Stimulated activated naive CD8-positive, alpha-beta T cell treated with anti-CD3 and anti-CD28 coated beads, Interleukin-15, Interleukin-2, amounts not matched to agents 100 U/mL and 50 U/mL, for 24 hours (primary cell): ENCODE data around the gene RNF34.
A peak's percentile ranks its signal among the peaks of the same experiment; 100 is the strongest.

Source experiments
- ATAC-seq: fragments of 150-1000 bp; cut with Tn5 transposase; one replicate; pipeline ENCODE4 v1.10.0; 2021
- DNase-seq: peaks from one replicate; pipeline ENCODE4 v3.0.0; 2021

Gene RNF34

DNA sequence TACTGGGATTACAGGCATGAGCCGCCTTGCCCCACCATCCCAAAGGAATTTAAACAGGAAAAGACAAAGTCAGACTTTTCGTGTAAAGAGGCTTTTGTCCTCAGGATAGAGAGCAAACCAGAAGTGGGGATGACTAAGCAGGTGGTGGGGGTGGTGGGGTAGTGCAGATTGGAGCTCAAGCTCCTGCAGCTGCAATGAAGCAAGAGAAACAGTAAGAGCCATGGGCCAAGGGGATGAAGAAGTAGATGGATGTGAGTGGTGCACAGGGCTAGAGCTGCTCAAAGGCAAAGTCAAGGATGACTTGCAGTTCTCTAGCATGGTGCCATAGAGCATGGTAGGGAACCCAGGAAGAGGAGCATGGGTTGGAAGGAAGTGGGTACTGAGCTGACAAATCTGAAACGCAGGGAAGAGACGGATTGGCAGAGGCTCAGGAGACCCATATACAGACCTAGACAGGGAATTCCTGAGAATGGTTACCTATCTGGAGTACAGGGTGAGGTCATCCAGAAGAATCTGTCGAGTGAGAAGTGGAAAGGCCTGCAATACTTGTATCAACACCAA is 11.4 kb upstream of the RNF34 start:
- ATAC-seq = no peak
- DNase-seq = no peak

DNA sequence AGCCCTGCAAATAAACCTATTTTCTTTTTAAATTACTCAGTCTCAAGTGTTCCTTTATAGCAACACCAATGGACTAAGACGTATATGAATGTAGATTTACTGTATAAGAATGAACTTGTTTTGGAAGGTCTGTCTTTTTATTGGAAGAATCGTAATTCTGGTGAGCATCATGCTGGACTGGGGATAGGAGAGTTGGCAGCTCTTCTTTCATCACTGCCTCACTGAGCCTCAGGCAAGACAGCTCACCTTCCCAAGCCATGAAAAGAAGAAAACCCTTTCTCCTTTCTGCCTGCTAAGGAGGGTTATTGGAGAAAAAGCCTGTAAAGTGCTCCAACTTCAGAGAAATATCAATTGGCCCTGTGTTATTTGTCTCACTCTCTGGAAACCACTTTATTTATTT is 9.1 kb upstream of the RNF34 start:
- no peak for DNase-seq
- no peak for ATAC-seq

DNA sequence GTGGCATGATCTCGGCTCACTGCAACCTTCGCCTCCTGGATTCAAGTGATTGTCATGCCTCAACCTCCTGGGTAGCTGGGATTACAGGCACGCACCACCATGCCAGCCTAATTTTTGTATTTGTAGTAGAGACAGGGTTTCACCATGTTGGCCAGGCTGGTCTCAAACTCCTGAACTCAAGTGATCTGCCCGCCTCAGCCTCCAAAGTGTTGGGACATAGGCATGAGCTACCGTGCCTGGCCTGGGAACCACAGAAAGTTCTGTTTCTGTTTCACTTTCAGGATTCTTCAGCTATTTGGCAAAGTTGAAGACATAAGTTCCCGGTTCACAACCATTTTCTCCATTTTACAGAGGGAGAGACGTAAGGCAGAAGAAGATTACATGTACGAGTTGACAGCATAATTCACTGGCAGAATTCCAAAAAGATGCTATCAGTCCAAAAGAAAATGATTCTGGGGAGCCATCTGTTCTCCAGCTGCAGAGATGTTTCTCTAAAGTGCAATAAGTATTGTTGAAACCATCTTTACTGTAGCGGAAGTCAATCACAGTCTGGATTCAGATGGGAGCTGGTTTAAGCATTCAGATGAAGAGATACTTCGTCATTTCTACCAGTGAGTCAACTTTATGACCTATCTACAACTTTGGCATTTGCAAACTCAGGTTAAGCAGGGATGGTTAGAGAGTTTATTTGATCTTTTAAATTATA is 8.1 kb upstream of the RNF34 start:
- peak; percentile 21 for DNase-seq
- peak; percentile 66 for ATAC-seq

DNA sequence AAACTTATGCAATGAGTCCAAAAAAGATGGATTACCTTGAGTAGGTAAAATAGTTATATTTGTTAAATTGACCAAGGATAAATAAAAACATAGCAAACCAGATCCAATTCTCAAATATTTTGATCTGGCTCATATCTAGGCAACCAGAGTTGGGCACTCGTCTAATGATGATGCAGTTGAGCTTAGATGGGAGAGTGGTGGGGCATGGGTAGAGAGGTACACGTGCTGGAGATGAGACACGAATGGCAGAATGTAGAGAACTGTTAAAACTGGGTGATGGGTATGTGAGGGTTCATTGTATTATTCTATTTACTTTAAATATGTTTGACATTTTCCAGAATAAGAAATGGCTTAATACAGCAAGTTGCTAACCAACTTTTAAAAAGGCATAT is 7.6 kb upstream of the RNF34 start:
- no peak for DNase-seq
- no peak for ATAC-seq

DNA sequence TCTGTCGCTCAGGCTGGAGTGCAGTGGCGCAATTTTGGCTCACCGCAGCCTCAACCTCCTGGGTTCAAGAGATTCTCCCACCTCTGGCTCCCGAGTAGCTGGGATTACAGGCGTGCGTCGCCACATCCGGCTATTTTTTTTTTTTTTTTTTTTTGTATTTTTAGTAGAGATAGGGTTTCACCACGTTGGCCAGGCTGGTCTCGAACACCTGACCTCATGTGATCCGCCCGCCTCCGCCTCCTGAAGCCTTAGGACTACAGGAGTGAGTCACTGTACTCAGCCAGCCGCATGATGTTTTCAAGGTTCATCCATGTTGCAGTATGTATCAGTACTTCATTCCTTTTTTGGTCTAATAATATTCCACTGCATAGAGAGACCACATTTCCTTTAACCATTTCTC is 2.4 kb upstream of the RNF34 start:
- no peak for ATAC-seq
- no peak for DNase-seq

DNA sequence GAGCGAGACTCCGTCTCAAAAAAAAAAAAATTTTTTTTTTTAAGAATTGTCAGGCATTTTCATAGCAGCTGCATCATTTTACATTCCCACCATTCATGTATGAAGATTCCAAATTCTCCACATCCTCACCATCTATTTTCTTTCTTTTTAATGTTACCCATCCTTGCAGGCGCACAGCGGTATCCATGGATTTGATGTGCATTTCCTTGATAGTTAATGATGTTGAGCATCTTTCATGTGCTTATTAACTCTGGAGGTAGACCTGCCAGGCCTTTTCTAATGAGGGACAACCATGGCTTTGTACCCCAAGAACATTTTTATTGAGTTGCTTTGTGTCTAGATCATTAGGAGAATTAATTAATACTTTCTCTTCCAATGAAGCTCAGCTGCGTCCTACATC is 1.6 kb upstream of the RNF34 start:
- ATAC-seq = no peak

DNA sequence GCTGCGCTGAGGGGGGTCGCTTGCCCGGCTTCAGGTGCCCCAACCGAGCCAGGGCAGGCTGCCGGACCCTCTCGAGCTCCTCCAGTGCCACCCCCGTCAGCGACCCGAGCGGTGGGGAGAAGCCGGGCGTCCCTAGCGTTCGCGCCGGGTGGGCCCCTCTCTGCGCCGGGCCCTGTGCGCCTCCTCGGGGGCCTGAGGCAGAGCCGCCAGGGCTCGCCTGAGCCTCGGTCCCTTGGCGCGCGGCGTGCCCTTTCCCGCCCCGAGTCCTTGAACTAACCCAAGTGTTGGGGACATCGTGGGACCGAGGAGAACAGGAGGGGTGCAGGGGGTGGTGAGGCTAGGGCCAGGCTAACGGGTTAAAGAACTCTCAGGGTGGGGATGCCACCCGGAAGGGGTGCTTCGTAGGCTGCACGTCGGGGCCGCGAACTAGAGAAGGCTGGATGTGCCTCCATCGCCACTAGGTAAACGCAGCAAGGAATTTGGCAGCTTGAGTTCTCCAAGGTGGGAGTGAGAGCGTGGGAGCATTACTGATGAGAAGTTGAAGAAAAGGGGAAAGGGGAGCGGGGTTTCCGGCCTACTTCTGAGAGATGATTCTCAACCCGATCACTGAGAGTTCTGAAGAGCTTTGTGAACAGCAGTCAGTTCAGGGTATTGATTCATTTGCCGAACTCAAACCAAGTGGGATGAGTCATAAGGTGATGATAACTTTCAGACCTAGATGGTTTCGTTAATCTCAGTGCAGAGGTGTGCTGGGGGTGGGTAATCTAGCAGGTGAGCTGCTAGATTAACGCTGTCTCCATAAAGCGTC is 618 bp downstream of the RNF34 start:
- ATAC-seq (peak; percentile 69), DNase-seq (peak; percentile 50)

More for the DNA sequence above, 1.6 kb upstream of the RNF34 start:
- DNase-seq = no peak

DNA sequence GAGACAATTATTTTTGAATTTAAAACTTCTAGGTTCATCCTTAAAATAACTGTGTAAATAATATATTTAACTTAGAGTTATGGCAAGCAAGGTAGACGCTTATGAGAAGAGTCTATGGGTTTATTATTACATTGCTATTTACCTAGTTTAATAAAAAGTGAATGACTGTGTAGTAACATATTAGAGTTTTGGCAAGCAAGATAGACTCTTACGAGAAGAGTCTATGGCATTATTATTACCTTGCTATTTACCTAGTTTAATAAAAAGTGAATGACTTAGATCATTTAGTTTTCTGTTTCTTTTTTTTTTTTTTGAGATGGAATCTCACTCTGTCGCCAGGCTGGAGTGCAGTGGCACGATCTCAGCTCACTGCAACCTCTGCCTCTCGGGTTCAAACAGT is 3.8 kb downstream of the RNF34 start:
- no peak for ATAC-seq
- DNase-seq = no peak

DNA sequence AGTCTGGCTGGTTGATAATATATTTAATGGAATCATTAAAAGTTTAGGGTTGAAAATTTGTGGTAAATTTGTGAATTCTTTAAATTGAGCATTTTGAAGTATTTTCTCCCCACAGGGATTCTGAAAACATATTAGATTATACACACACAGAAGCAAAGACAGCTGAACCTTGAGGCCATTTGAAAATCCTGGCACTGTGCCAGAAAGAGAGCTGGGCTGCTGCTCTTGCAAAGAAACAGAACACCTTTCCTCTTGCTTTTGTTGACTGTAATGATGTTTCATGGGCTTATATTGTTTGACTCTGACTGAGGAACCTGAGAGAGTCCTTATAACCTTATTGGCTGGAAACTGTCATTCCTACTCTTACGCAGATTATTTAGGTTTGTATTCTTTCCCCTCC is 4.8 kb downstream of the RNF34 start:
- no peak for ATAC-seq
- DNase-seq = no peak

DNA sequence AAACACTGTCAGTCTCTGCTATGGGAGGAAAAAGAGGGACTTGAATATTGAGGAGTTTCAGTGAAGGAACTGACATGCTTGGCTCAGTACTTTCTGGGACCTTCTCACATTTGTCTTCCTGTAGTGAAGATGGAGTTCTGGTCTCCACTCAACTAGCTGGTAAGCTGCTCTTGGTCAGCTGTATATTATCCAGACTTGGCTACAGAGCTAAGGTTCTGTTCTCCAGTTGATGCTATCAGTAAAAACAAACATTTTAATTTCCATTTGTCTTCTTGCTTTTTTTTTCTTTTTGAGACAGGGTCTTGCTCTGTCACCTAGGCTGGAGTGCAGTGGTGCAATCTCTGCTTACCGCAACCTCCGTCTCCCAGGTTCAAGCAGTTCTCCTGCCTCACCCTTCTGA is 5.3 kb downstream of the RNF34 start:
- no peak for DNase-seq
- no peak for ATAC-seq

DNA sequence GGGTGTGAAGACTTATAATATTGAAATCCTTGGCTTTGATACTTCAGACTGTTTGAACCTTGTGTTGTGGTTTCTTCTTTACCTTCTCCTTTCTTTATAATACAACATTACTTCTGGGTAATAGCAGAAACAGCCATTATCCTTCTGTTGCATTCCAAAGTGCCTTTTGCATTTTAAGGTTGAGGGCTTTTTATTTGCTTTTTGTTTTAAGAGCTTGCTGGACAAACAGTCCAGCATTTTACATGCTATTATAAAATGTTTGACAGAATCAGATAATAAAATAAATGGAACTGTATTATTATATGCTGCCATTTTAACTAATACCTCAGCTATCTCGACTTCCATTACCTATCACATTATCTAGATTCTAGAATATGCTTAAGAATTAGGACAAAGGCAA is 14.0 kb downstream of the RNF34 start:
- ATAC-seq = no peak

DNA sequence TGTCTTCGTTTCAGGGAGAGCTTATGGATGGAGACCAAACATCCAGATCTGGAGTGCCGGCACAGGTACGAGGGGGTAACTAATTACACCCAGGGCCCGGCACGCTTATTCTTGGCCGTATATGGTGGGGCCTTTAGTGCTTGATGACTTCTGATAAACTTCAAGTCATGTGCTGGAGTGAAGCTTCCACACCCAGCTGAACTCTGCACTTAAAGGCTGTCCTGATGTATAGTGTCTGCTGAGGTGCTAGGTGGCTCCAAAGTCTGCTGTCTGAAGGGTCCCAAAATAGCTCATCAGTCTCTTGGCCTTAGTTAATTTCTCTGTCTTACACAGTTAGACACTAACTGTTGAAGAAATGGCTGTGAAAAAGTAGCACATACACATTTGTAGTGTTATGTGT is 17.9 kb downstream of the RNF34 start:
- DNase-seq = no peak

More for the DNA sequence above, 14.0 kb downstream of the RNF34 start:
- no peak for DNase-seq

DNA sequence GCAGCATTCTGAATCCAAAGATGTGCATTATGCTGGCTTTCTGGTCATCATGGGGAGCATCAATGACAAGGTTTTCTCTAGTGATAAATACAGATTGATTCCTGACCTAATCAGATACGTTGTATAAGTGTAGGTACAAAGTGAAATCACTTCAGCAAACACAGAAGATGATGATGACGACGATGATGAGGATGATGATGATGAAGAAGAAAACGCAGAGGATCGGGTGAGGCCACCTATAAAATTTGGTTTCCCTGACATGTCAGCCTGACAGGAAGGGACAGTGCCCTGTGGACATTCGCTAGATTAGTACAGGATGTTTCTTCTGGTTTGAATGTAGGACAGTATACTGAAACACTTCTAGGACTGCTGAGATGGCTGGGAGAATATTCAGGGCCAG is 20.2 kb downstream of the RNF34 start:
- ATAC-seq = no peak
- no peak for DNase-seq

More for the DNA sequence above, 17.9 kb downstream of the RNF34 start:
- no peak for ATAC-seq

DNA sequence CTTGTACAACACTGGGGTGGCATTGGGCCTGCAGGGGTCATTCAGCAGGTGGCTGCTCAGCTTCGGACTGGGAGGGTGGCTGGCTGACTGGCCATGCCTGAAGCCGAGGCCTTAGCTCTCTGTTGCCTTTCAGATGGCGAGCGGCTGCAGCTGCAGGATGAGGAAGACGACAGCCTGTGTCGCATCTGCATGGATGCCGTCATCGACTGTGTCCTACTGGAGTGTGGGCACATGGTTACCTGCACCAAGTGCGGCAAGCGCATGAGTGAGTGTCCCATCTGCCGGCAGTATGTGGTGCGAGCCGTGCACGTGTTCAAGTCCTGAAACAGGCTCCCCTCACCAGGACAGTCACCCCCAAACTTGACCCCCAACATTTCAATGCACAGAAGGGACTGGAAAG is 23.3 kb downstream of the RNF34 start:
- no peak for DNase-seq
- no peak for ATAC-seq

DNA sequence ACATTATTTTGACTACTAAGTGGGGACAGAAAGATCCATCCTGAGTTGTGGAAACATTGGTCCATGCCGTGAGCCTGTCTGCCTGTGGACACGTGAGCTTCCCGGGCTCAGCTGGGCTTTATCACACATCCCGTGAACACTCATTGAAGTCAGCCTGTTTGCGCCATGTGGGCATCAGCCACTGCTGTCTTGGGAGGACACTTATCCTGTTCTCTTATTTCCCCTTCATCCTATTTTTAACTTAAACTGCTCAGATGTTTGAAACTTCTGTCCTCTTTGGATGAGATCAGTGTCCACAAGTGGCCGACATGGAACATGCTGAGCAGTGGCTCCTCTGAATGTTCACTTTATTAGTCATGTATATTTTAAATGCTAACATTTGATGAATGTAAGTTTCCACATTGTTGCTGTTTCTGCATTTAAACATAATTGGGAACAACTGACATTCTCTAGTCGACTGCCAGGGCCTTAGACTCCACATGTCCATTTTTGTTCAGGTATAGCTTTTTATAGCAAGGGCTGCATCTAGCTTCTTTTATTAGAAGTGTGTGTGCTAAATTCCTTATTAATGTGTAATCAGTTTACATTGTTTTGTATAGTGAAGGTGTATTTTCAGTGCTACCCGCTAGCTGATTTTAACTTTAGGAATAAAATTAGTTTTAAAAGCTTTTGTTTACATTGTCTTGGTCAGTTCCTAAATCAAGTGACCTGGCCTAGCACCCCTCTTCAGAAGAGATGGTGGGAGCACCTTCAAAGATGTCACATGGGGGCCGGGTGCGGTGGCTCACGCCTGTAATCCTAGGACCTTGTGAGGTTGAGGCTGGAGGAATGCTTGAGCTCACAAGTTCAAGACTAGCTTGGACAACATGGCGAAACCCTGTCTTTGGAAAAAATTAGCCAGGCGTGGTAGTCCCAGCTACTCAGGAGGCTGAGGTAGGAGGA is 24.0 kb downstream of the RNF34 start:
- DNase-seq (no peak), ATAC-seq (no peak)

DNA sequence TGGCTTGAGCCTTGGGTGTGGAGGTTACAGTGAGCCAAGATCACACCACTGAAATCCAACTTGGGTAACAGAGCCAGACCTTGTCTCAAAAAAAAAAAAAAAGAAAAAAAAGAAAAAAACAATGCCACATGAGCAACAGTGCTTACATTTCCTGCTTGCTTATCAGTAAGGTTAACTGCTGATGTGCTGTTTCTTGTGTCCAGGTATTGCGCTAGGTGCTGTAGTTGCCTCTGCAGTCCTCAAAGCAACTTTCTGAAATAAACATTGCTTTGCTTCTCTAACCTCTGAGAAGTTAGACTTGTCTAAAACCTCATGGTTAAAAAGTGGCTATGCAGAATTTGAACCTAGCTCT is 24.7 kb downstream of the RNF34 start:
- DNase-seq = no peak
- ATAC-seq = no peak

DNA sequence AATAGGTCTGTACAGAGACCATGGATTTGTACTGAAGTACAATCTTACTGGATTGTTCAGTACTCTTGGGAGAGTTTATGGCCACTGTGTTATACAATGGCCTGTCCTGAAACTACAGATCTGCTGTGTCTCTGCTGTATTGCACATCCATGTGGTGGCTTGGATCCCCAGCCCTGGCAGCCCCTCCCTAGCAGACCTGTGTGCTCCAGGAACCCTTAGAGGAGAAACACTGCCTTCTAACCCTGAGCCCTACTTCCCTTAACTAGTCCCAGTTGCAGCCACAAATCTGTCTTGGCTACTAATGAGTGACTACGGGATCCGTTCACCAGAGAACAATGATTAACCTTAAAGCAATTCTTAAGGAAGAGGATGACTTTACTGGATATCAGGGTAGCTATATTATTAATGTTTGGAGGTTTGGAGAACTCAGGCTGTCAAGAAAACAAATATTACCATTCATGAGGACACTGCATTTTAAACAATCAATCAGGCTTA is 27.7 kb downstream of the RNF34 start:
- no peak for ATAC-seq
- no peak for DNase-seq

DNA sequence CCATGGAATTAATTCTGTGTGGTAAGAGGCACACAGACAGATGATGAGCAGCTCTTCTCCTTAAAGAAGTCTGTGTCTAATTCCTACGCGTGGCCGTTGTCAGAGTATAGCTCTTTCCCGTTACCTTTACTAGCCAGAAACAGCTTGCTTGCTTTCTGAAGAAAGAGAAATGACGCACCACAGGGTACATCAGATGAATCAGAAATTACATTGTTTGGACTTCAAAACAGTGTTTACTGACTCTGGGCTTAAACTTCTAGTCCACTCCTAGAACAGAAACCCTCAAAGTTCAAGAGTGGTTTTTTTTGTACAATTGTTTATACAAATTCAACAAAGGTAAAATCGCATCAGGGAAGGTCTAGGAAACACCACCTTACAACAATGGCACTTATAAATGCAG is 29.0 kb downstream of the RNF34 start:
- ATAC-seq = no peak
- no peak for DNase-seq

DNA sequence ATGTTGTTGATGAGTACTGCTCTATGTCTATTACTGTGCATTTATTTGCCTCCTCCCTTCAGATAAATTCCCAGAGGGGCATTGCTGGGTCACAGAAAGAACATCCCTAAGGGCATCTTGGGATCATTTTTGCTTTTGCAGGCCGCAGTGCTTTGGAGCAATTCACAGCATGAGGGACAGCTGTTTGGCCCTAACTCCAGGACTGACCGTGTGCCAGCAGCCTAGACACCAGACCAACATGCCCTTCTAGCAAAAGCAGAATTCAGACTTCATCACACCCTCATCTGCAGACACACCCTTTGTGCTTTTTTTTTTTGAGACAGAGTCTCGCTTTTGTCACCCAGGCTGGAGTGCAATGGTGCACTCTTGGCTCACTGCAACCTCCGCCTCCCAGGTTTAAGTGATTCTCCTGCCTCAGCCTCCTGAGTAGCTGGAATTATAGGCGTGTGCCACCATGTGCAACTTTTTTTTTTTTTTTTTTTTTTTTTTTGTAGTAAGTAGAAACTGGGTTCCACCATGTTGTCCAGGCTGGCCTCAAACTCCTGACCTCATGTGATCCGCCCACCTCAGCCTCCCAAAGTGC is 31.0 kb downstream of the RNF34 start:
- ATAC-seq (no peak), DNase-seq (no peak)

DNA sequence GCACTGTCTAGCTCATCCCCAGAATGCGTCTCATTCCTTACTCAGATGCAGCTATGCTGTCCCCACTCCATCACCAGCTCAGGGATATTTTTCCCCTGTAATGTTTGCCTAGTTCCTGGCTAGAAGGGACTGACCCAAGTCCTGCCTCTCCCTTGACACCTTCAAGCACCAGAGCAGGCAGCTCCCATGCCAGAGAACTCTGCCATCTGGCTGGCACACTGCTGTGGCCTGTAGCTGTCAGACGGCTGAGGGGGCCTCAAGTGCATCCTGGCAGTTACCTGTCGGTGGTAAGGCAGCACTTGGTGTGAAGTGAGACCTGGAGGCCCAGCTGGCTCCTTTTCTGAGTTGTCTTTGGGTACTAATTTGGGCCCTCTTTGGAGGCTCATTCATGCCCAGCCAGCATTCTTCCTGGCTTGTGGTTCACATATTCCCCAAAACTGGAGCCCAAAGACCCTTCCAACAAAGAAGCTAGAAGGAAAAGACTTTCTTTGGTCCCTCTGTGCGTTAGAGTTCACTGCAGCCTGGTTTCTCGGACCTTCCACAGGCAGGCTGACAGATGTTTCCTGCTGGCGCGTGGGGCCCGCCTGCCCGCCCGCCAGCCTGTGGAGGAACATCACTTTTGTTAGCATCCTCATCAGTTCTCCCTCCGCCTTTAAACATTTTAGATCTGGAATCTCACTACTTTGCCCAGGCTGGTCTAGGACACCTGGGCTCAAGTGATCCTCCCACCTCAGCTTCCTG is 33.0 kb downstream of the RNF34 start:
- no peak for ATAC-seq
- DNase-seq = no peak

DNA sequence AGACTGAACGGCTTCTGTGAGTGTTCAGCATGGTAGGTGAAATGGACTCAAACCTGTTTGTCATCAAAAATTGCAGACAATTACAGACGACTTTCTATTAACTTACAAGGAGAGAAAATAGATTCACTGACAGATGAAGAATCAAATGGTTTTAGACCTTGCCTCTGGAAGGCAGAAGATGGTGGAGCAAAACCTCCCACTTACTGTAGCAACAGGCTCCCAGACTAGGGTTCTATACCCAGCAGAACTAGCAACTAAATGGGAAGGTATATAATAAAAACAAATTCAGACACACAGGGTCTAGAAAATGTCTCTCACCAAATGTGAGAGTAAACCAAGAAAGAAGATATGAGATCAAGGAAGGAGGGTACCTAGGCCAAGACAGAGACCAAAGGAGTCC is 36.8 kb downstream of the RNF34 start:
- no peak for ATAC-seq
- no peak for DNase-seq
